Measurements from ENCODE around the gene TBC1D5. TPM values are rescaled to one million over a fixed set of nuclear protein-coding genes. Genes with fewer than 3 reads are reported as not detected.

TBC1D5 gene
- total and polyA plus RNA-seq, 4 donors: 34.6 to 135 (median 69.1) TPM

DNA sequence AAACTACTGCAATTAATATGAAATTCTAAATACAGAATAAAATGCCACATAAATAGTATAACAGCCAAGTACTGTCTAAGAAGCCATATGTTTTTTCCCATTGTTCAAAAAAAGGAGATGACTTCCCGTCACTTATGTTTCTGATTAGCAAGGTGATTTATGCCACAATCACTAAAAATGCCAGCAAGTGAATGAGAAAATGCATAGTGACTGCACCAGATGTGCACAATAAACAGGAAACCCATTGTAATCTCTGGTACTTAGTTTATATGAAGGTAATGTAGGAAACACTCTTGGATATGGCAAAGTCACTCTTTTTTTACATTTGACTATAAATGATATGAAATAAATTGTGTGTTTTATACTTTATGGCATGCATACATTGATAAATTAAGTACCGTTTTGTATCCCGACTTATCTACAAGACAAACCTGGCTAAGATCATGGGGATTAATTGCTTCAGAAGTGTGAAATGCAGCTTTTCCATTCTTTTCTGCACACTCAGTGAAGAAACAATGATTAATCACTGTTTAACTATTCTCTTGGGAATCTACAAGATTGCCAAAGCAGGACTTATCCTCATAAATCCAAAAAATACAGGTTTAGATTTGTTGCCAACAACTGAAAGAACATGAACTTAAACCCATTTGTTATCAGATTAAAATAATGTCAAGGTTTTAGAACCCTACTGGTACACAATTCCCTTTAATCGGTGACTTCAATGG lies 164.5 kb downstream of the TBC1D5 start:
- H3K36me3 ChIP-seq (ENCODE audit: control insufficient read depth, insufficient read depth, low read length): no peaks in the 10 kb centered on the region
- no peaks in the 10 kb centered on the region for H3K4me1 ChIP-seq (ENCODE audit: control insufficient read depth, insufficient read depth, low read length)
- no peaks in the 10 kb centered on the region for H3K27me3 ChIP-seq (ENCODE audit: control insufficient read depth, insufficient read depth, low read length)
- DNase-seq (ENCODE audit: low read depth in 4 of 6, low spot score in 6 of 6): peak in 1 of 6 donors; percentile 24
- no CpG with 5 or more reads among the region's 4 CpGs for WGBS (ENCODE audit: insufficient coverage)
- H3K9me3 ChIP-seq (ENCODE audit: control insufficient read depth, insufficient read depth, low read length): no peaks in the 10 kb centered on the region
- no peak overlapping the region for H3K27ac ChIP-seq (ENCODE audit: low read depth, low read length)
- H3K4me3 ChIP-seq (ENCODE audit: low read depth, low read length): no peak overlapping the region

DNA sequence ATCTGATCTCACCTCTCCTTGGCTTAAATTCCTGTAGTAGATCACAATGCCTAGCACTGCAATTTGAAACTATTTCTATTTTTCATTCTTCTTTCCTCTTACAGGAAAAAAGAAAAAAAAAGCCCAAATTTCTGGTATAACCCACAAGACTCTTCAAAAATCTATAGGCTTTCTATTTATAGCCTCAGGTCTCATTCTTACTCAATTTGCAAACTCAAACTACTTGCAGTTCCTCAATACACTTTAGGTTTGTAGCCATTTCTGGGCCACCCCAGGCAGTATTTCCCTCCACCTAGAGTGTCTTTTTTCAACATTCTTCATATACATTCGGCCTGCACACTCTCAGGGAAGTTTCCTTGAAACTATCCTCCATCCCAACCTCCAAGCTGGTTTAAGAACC lies 169.0 kb downstream of the TBC1D5 start:
- no peak for DNase-seq (ENCODE audit: low read depth in 4 of 6, low spot score in 6 of 6)
- H3K27ac ChIP-seq (ENCODE audit: low read depth, low read length): no peak overlapping the region
- no peaks in the 10 kb centered on the region for H3K9me3 ChIP-seq (ENCODE audit: control insufficient read depth, insufficient read depth, low read length)
- no peaks in the 10 kb centered on the region for H3K4me1 ChIP-seq (ENCODE audit: control insufficient read depth, insufficient read depth, low read length)
- WGBS (ENCODE audit: insufficient coverage): 75% methylated on average over 1 of the region's 1 CpG
- H3K36me3 ChIP-seq (ENCODE audit: control insufficient read depth, insufficient read depth, low read length): no peaks in the 10 kb centered on the region
- H3K4me3 ChIP-seq (ENCODE audit: low read depth, low read length): no peak overlapping the region
- no peaks in the 10 kb centered on the region for H3K27me3 ChIP-seq (ENCODE audit: control insufficient read depth, insufficient read depth, low read length)

DNA sequence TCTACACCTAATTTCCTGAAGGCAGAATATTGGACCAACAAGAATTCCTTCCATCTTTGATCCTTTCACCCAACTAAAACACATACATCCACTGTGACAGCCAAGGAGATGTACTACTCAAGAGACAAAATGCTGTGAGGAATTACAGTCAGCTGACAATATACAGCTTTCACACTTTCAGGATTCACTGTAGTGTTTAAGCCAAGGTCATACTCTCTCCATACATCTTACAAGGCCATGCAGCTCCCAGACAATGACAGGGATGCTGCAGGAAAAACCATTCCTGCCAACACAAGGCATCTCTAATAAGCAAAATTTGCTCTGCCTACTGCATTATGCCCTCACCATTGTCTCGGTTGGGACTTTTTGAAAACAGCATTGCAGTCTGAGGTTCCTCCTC lies 170.7 kb downstream of the TBC1D5 start:
- 69% methylated on average over 1 of the region's 1 CpG for WGBS (ENCODE audit: insufficient coverage)
- no peak overlapping the region for H3K4me3 ChIP-seq (ENCODE audit: low read depth, low read length)
- H3K36me3 ChIP-seq (ENCODE audit: control insufficient read depth, insufficient read depth, low read length): no peaks in the 10 kb centered on the region
- H3K27ac ChIP-seq (ENCODE audit: low read depth, low read length): no peak overlapping the region
- H3K4me1 ChIP-seq (ENCODE audit: control insufficient read depth, insufficient read depth, low read length): no peaks in the 10 kb centered on the region
- DNase-seq (ENCODE audit: low read depth in 4 of 6, low spot score in 6 of 6): no peak
- no peaks in the 10 kb centered on the region for H3K9me3 ChIP-seq (ENCODE audit: control insufficient read depth, insufficient read depth, low read length)
- no peaks in the 10 kb centered on the region for H3K27me3 ChIP-seq (ENCODE audit: control insufficient read depth, insufficient read depth, low read length)

DNA sequence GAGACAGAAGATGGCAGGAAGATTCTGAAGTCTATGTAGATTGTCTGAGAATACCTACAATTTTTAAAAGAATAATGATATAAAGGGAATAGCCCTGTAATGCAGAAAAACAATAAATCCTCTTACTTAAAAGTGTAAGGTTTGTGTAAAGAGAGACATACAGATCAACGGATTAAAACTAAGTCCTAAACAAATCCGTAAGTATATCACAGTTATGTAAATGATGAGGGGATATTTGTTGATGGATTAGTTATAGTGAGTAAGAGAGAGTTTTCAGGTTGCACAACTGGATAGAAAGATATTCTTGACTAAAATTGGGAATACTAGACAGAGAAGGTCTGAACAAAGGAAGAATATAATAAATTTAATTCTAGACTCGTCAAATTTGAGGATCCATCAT lies 179.6 kb downstream of the TBC1D5 start:
- H3K36me3 ChIP-seq (ENCODE audit: control insufficient read depth, insufficient read depth, low read length): no peaks in the 10 kb centered on the region
- no peak for DNase-seq (ENCODE audit: low read depth in 4 of 6, low spot score in 6 of 6)
- H3K27ac ChIP-seq (ENCODE audit: low read depth, low read length): no peak overlapping the region
- no peaks in the 10 kb centered on the region for H3K4me1 ChIP-seq (ENCODE audit: control insufficient read depth, insufficient read depth, low read length)
- H3K27me3 ChIP-seq (ENCODE audit: control insufficient read depth, insufficient read depth, low read length): no peaks in the 10 kb centered on the region
- no peak overlapping the region for H3K4me3 ChIP-seq (ENCODE audit: low read depth, low read length)
- no peaks in the 10 kb centered on the region for H3K9me3 ChIP-seq (ENCODE audit: control insufficient read depth, insufficient read depth, low read length)
- 100% methylated on average over 1 of the region's 3 CpGs for WGBS (ENCODE audit: insufficient coverage)

DNA sequence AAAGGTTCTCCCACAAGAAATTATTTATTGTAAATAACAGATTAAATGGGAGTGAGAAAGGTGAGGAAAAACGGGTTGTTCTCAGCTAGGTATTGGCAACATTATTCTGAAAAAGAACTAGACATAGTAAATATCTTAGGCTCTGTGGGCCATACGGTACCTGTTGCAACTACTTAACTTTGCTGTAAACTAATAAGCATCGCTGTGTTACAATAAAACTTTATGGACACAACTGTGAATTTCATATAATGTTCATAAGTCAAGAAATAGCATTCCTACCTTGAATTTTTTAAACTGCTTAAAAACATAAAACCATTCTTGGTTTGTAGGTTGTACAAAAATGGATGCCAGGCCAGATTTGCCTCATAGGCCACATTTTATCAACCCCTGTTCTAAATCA lies 183.9 kb downstream of the TBC1D5 start:
- no CpG with 5 or more reads among the region's 3 CpGs for WGBS (ENCODE audit: insufficient coverage)
- no peaks in the 10 kb centered on the region for H3K36me3 ChIP-seq (ENCODE audit: control insufficient read depth, insufficient read depth, low read length)
- no peak overlapping the region for H3K4me3 ChIP-seq (ENCODE audit: low read depth, low read length)
- no peak for DNase-seq (ENCODE audit: low read depth in 4 of 6, low spot score in 6 of 6)
- H3K27ac ChIP-seq (ENCODE audit: low read depth, low read length): no peak overlapping the region
- no peaks in the 10 kb centered on the region for H3K27me3 ChIP-seq (ENCODE audit: control insufficient read depth, insufficient read depth, low read length)
- H3K4me1 ChIP-seq (ENCODE audit: control insufficient read depth, insufficient read depth, low read length): no peaks in the 10 kb centered on the region
- H3K9me3 ChIP-seq (ENCODE audit: control insufficient read depth, insufficient read depth, low read length): no peaks in the 10 kb centered on the region

DNA sequence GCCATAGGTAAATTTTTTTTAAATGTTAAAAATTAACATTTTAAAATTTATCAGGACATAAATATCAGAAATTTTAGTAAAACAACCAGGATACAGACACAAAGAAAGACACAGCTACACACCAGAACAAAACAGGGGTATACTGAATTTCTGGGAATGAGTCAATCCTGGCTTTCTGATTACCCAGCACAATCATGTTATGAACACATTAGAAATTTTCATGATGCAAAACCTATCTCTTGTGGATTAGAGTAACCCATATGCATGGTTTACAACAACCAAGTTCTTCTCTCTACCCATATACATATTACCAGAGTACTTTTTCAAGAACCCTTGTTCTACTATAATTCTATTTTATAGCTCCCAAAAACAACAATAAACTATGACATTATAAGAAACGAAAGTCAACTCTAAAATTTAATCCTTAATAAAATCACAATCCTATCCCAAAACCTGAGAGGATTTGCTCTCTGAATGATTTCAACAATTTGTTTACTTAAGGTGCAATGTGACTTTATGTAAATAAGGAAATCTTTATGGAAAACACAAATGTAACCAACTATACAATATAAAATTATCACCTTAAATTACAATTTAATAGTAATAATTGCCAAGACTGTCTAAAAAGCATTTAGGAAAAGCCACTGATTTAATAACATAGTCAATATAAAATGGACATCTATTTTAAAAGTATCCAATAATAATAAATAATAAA lies 184.5 kb downstream of the TBC1D5 start:
- no peak for DNase-seq (ENCODE audit: low read depth in 4 of 6, low spot score in 6 of 6)
- H3K4me1 ChIP-seq (ENCODE audit: control insufficient read depth, insufficient read depth, low read length): no peaks in the 10 kb centered on the region
- WGBS (ENCODE audit: insufficient coverage): no CpG with 5 or more reads among the region's 1 CpG
- no peak overlapping the region for H3K27ac ChIP-seq (ENCODE audit: low read depth, low read length)
- no peaks in the 10 kb centered on the region for H3K27me3 ChIP-seq (ENCODE audit: control insufficient read depth, insufficient read depth, low read length)
- H3K36me3 ChIP-seq (ENCODE audit: control insufficient read depth, insufficient read depth, low read length): no peaks in the 10 kb centered on the region
- H3K4me3 ChIP-seq (ENCODE audit: low read depth, low read length): no peak overlapping the region
- no peaks in the 10 kb centered on the region for H3K9me3 ChIP-seq (ENCODE audit: control insufficient read depth, insufficient read depth, low read length)

DNA sequence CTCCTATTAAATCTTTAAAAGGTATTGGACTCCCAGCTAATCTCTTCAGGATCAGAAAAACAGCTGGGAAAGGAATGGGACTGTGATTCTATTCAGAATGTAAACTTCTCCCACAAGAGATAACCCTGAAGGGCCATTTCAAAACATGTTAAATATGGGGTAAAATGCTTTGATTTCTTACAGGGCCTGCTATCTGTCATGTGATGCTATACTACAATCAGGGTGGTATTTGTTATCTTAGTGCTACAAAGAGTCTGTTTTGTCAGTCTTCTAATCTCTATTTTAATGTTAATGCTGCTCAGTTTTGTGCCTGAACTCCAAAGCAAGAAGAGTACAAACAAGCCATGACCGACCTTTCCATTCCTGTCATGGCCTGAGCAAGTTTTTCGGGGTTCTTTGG lies 186.9 kb downstream of the TBC1D5 start:
- no peaks in the 10 kb centered on the region for H3K27me3 ChIP-seq (ENCODE audit: control insufficient read depth, insufficient read depth, low read length)
- H3K36me3 ChIP-seq (ENCODE audit: control insufficient read depth, insufficient read depth, low read length): no peaks in the 10 kb centered on the region
- H3K4me1 ChIP-seq (ENCODE audit: control insufficient read depth, insufficient read depth, low read length): no peaks in the 10 kb centered on the region
- no peak overlapping the region for H3K27ac ChIP-seq (ENCODE audit: low read depth, low read length)
- no peaks in the 10 kb centered on the region for H3K9me3 ChIP-seq (ENCODE audit: control insufficient read depth, insufficient read depth, low read length)
- WGBS (ENCODE audit: insufficient coverage): no CpG with 5 or more reads among the region's 2 CpGs
- no peak overlapping the region for H3K4me3 ChIP-seq (ENCODE audit: low read depth, low read length)
- DNase-seq (ENCODE audit: low read depth in 4 of 6, low spot score in 6 of 6): no peak

DNA sequence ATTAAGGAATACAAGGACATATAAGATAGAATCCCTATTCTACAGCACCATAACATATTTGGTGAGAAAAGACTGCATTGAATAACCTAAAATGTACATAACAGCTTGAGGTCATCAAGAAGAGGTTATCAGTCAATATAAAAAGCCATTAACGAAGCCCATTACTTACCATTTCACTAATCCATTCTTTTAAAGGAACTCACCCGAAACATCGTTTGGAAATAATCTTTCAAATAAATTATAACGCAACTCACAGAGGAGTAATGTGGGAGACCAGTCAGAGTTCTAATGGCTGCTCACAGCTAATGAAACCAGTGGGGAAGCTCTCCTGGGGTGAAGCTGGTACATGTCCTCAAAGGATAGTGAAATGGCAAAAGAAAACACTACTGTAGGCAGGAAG lies 188.4 kb downstream of the TBC1D5 start:
- WGBS (ENCODE audit: insufficient coverage): no CpG with 5 or more reads among the region's 4 CpGs
- peak in 1 of 6 donors; percentile 20 for DNase-seq (ENCODE audit: low read depth in 4 of 6, low spot score in 6 of 6)
- H3K4me1 ChIP-seq (ENCODE audit: control insufficient read depth, insufficient read depth, low read length): no peaks in the 10 kb centered on the region
- no peaks in the 10 kb centered on the region for H3K27me3 ChIP-seq (ENCODE audit: control insufficient read depth, insufficient read depth, low read length)
- no peaks in the 10 kb centered on the region for H3K36me3 ChIP-seq (ENCODE audit: control insufficient read depth, insufficient read depth, low read length)
- H3K4me3 ChIP-seq (ENCODE audit: low read depth, low read length): no peak overlapping the region
- H3K9me3 ChIP-seq (ENCODE audit: control insufficient read depth, insufficient read depth, low read length): no peaks in the 10 kb centered on the region
- H3K27ac ChIP-seq (ENCODE audit: low read depth, low read length): no peak overlapping the region

DNA sequence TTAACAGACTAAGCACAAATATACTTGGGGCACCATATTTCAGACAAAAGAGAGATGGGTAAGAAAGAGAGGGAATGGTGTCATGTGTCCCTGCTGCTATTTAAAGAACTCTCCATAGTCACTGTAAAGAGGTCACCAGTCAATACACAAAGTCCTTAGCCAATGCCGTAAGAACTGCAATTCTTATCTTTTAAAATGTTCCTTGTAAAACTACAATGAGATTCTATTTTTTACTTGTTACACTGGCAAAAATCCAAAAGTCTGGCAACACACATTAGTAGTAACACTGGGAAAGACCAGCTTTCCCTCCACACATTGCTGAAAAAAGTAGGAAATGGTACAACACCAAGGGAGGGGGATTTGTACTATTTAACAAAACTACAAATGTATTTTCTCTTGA lies 189.4 kb downstream of the TBC1D5 start:
- Histone ChIP-seq H3K4me1 (ENCODE audit: control insufficient read depth, insufficient read depth, low read length) (no peaks in the 10 kb centered on the region), H3K9me3 (ENCODE audit: control insufficient read depth, insufficient read depth, low read length) (no peaks in the 10 kb centered on the region), H3K27me3 (ENCODE audit: control insufficient read depth, insufficient read depth, low read length) (no peaks in the 10 kb centered on the region), H3K27ac (ENCODE audit: low read depth, low read length) (no peak overlapping the region), H3K36me3 (ENCODE audit: control insufficient read depth, insufficient read depth, low read length) (no peaks in the 10 kb centered on the region), H3K4me3 (ENCODE audit: low read depth, low read length) (no peak overlapping the region)
- WGBS (ENCODE audit: insufficient coverage): 67% methylated on average over 1 of the region's 1 CpG
- peak in 1 of 6 donors; percentile 22 for DNase-seq (ENCODE audit: low read depth in 4 of 6, low spot score in 6 of 6)

DNA sequence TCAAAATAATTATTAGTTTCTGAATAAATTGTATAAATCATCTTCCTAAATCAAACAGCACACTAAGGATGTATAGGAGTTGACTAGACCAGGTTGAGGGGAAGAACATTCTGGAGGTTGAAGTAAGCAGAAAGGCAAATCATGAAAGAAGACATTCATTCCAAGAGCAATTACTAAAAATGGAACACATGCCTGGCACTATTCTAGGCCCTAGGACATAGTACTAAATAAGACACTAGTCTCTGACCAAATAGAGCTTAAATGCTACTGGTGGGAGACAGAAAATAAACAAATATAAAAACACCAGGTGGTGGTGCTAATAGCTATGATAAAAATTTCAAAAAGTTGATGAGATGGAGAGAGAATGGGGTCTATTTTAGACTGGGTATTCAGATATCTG lies 190.1 kb downstream of the TBC1D5 start:
- Histone ChIP-seq H3K27ac (ENCODE audit: low read depth, low read length) (no peak overlapping the region), H3K36me3 (ENCODE audit: control insufficient read depth, insufficient read depth, low read length) (no peaks in the 10 kb centered on the region), H3K27me3 (ENCODE audit: control insufficient read depth, insufficient read depth, low read length) (no peaks in the 10 kb centered on the region), H3K4me1 (ENCODE audit: control insufficient read depth, insufficient read depth, low read length) (no peaks in the 10 kb centered on the region), H3K4me3 (ENCODE audit: low read depth, low read length) (no peak overlapping the region), H3K9me3 (ENCODE audit: control insufficient read depth, insufficient read depth, low read length) (no peaks in the 10 kb centered on the region)
- no peak for DNase-seq (ENCODE audit: low read depth in 4 of 6, low spot score in 6 of 6)

Measured in spinal cord (tissue), 10 donors.